ENCODE data around the gene FCGR3A.
"Not testable (repeated sequence)": the region's sequence is repeated elsewhere in the genome, so short reads cannot be mapped to it uniquely, and the experiment has no call there.

FCGR3A gene

GRCh38 chr1:161556143-161556542 is 6.5 kb upstream of the FCGR3A start:
- not testable (repeated sequence) for DNase-seq

- DNase-seq: not testable (repeated sequence)
These were observed 5.3 kb upstream of the FCGR3A start for GRCh38 chr1:161554815-161555417.

- not testable (repeated sequence) for DNase-seq
These were observed 4.7 kb upstream of the FCGR3A start for GRCh38 chr1:161554340-161554739.

- DNase-seq: not testable (repeated sequence)
These were observed 4.0 kb upstream of the FCGR3A start for GRCh38 chr1:161553631-161554030.

- not testable (repeated sequence) for DNase-seq
These were observed 1.3 kb upstream of the FCGR3A start for GRCh38 chr1:161550942-161551341.

- DNase-seq: not testable (repeated sequence)
These were observed 740 bp downstream of the FCGR3A start for GRCh38 chr1:161548749-161549406.

GRCh38 chr1:161547995-161548741 is 1.4 kb downstream of the FCGR3A start:
- DNase-seq: not testable (repeated sequence)

GRCh38 chr1:161545005-161545731 is 4.5 kb downstream of the FCGR3A start:
- not testable (repeated sequence) for DNase-seq

- DNase-seq: not testable (repeated sequence)
These were observed 6.5 kb downstream of the FCGR3A start for GRCh38 chr1:161543125-161543524.

- DNase-seq: not testable (repeated sequence)
These were observed 7.5 kb downstream of the FCGR3A start for GRCh38 chr1:161542091-161542559.

GRCh38 chr1:161540570-161540960 is 9.1 kb downstream of the FCGR3A start:
- not testable (repeated sequence) for DNase-seq

GRCh38 chr1:161539731-161540569 is 9.7 kb downstream of the FCGR3A start:
- peak; percentile 84 for DNase-seq

- not testable (repeated sequence) for DNase-seq
These were observed 10.6 kb downstream of the FCGR3A start for GRCh38 chr1:161538925-161539479.

GRCh38 chr1:161537068-161537669 is 12.4 kb downstream of the FCGR3A start:
- not testable (repeated sequence) for DNase-seq

GRCh38 chr1:161532644-161533567 is 16.7 kb downstream of the FCGR3A start:
- not testable (repeated sequence) for DNase-seq

GRCh38 chr1:161531986-161532643 is 17.5 kb downstream of the FCGR3A start:
- DNase-seq: no peak

- peak; percentile 94 for DNase-seq
These were observed 18.7 kb downstream of the FCGR3A start for GRCh38 chr1:161530671-161531641.

- DNase-seq: peak; percentile 72
These were observed 19.5 kb downstream of the FCGR3A start for GRCh38 chr1:161530158-161530557.
